Measurements from ENCODE around the gene CXorf58. TPM values are rescaled to one million over a fixed set of nuclear protein-coding genes. Genes with fewer than 3 reads are reported as not detected.

Gene CXorf58
- total RNA-seq, 2 donors from 2014 or later: 0.14 TPM; not detected in 1

GRCh38 chrX:23937100-23937499 lies 29.3 kb downstream of the CXorf58 start:
- intact Hi-C loops (cut with DNase I): no loop called here

GRCh38 chrX:23938690-23939089 lies 30.9 kb downstream of the CXorf58 start:
- no peak for TF ChIP-seq CTCF (IDR thresholded peaks at IDR 0.05)
- no peak for TF ChIP-seq POLR2A (IDR thresholded peaks at IDR 0.05)
- no peak for TF ChIP-seq POLR2AphosphoS5 (IDR thresholded peaks at IDR 0.05)
- no peak overlapping the region for H3K27ac ChIP-seq
- H3K27me3 ChIP-seq (replicated peaks; ENCODE audit: insufficient read depth): no peaks in the 10 kb centered on the region
- 20% methylated on average over 1 of the region's 1 CpG for WGBS
- H3K36me3 ChIP-seq: no peaks in the 10 kb centered on the region
- no peak overlapping the region for H3K4me3 ChIP-seq
- H3K4me1 ChIP-seq (replicated peaks): no peaks in the 10 kb centered on the region
- H3K9me3 ChIP-seq: no peaks in the 10 kb centered on the region
- DNase-seq (ENCODE audit: low spot score): no peak
- intact Hi-C loops (cut with DNase I): no loop called here

More at GRCh38 chrX:23937100-23937499, 29.3 kb downstream of the CXorf58 start:
- H3K36me3 ChIP-seq: no peaks in the 10 kb centered on the region
- H3K4me3 ChIP-seq: no peak overlapping the region
- no peaks in the 10 kb centered on the region for H3K27me3 ChIP-seq (replicated peaks; ENCODE audit: insufficient read depth)
- TF ChIP-seq POLR2A (IDR thresholded peaks at IDR 0.05): no peak
- no peak for TF ChIP-seq POLR2AphosphoS5 (IDR thresholded peaks at IDR 0.05)
- TF ChIP-seq CTCF (IDR thresholded peaks at IDR 0.05): no peak
- no peaks in the 10 kb centered on the region for H3K4me1 ChIP-seq (replicated peaks)
- DNase-seq (ENCODE audit: low spot score): no peak
- no peaks in the 10 kb centered on the region for H3K9me3 ChIP-seq
- WGBS: 82% methylated on average over 4 of the region's 4 CpGs
- no peak overlapping the region for H3K27ac ChIP-seq

GRCh38 chrX:23939203-23939602 lies 31.4 kb downstream of the CXorf58 start:
- 88% methylated on average over 1 of the region's 1 CpG for WGBS
- intact Hi-C loops (cut with DNase I): no loop called here
- no peaks in the 10 kb centered on the region for H3K27me3 ChIP-seq (replicated peaks; ENCODE audit: insufficient read depth)
- no peaks in the 10 kb centered on the region for H3K9me3 ChIP-seq
- no peak overlapping the region for H3K27ac ChIP-seq
- no peak overlapping the region for H3K4me3 ChIP-seq
- TF ChIP-seq POLR2A (IDR thresholded peaks at IDR 0.05) (no peak), POLR2AphosphoS5 (IDR thresholded peaks at IDR 0.05) (no peak)
- no peak for DNase-seq (ENCODE audit: low spot score)
- H3K4me1 ChIP-seq (replicated peaks): no peaks in the 10 kb centered on the region
- no peaks in the 10 kb centered on the region for H3K36me3 ChIP-seq

- H3K4me3 ChIP-seq: no peak overlapping the region
- TF ChIP-seq POLR2A (IDR thresholded peaks at IDR 0.05) (no peak), POLR2AphosphoS5 (IDR thresholded peaks at IDR 0.05) (no peak), CTCF (IDR thresholded peaks at IDR 0.05) (no peak)
- no peak overlapping the region for H3K27ac ChIP-seq
- intact Hi-C loops (cut with DNase I): no loop called here
- no peaks in the 10 kb centered on the region for H3K27me3 ChIP-seq (replicated peaks; ENCODE audit: insufficient read depth)
- H3K36me3 ChIP-seq: no peaks in the 10 kb centered on the region
- no peaks in the 10 kb centered on the region for H3K9me3 ChIP-seq
- H3K4me1 ChIP-seq (replicated peaks): no peaks in the 10 kb centered on the region
- no peak for DNase-seq (ENCODE audit: low spot score)
- 24% methylated on average over 1 of the region's 1 CpG for WGBS
These were observed 36.4 kb downstream of the CXorf58 start for GRCh38 chrX:23944234-23944633.

GRCh38 chrX:23945206-23945605 lies 37.4 kb downstream of the CXorf58 start:
- WGBS: 80% methylated on average over 1 of the region's 1 CpG
- Histone ChIP-seq H3K27me3 (replicated peaks; ENCODE audit: insufficient read depth) (no peaks in the 10 kb centered on the region), H3K4me3 (no peak overlapping the region), H3K27ac (no peak overlapping the region), H3K9me3 (no peaks in the 10 kb centered on the region), H3K4me1 (replicated peaks) (no peaks in the 10 kb centered on the region), H3K36me3 (no peaks in the 10 kb centered on the region)
- DNase-seq (ENCODE audit: low spot score): no peak
- no peak for TF ChIP-seq CTCF (IDR thresholded peaks at IDR 0.05)
- TF ChIP-seq POLR2A (IDR thresholded peaks at IDR 0.05): no peak
- no peak for TF ChIP-seq POLR2AphosphoS5 (IDR thresholded peaks at IDR 0.05)
- intact Hi-C loops (cut with DNase I): no loop called here
